DND-41 (cell line): Measurements from ENCODE around the gene ADRA2B.

ENCODE experiments used
- EZH2 ChIP-seq: IDR thresholded peaks from 3 replicates; pipeline ENCODE4 v1.6.1; 2012; ENCODE audit warnings: borderline replicate concordance, low read depth, mild to moderate bottlenecking, moderate library complexity, low read length, inconsistent platforms; ENCODE audit not compliant: severe bottlenecking
- TF ChIP-seq, protein P1 (sequence below): IDR thresholded peaks from 2 replicates; pipeline ENCODE4 v1.5.1; 2012; ENCODE audit warnings: borderline replicate concordance, low read length, moderate library complexity, mild to moderate bottlenecking; ENCODE audit not compliant: poor library complexity, severe bottlenecking; ENCODE audit errors: extremely low read depth

GRCh38 chr2:96122391-96122790, 6.0 kb upstream of the ADRA2B start:
- TF ChIP-seq, protein P1, sequence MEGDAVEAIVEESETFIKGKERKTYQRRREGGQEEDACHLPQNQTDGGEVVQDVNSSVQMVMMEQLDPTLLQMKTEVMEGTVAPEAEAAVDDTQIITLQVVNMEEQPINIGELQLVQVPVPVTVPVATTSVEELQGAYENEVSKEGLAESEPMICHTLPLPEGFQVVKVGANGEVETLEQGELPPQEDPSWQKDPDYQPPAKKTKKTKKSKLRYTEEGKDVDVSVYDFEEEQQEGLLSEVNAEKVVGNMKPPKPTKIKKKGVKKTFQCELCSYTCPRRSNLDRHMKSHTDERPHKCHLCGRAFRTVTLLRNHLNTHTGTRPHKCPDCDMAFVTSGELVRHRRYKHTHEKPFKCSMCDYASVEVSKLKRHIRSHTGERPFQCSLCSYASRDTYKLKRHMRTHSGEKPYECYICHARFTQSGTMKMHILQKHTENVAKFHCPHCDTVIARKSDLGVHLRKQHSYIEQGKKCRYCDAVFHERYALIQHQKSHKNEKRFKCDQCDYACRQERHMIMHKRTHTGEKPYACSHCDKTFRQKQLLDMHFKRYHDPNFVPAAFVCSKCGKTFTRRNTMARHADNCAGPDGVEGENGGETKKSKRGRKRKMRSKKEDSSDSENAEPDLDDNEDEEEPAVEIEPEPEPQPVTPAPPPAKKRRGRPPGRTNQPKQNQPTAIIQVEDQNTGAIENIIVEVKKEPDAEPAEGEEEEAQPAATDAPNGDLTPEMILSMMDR = no peak
- no peak for TF ChIP-seq EZH2
